Pancreas (tissue), 10 donors: ENCODE data around the gene MACROH2A2. TPM values are rescaled to one million over a fixed set of nuclear protein-coding genes. Genes with fewer than 3 reads are reported as not detected.
"Not testable (repeated sequence)": the region's sequence is repeated elsewhere in the genome, so short reads cannot be mapped to it uniquely, and the experiment has no call there.

Experiments used
- ATAC-seq, 4 donors: fragments of 200-7000 bp; cut with Tn5 transposase; one replicate each; pipeline versions ENCODE4 v1.8.0 to v1.9.1; 2020; ENCODE audit warnings: mild to moderate bottlenecking in 4 of 4, moderate library complexity in 4 of 4
- DNase-seq, 6 donors: peaks; one replicate each; pipeline ENCODE4 v3.0.0-alpha.2; 2020
- FAIRE-seq: peaks from 2 replicates; lab custom pipeline; 2012; peaks lifted over from hg19 to GRCh38; lab: Jason Lieb, UNC
- H3K27ac ChIP-seq, 4 donors: fragments of 200-600 bp; sonication (generic); 1 replicate in 3 of 4; 2 replicates in 1 of 4; pipeline versions ENCODE4 v1.5.0 to v1.8.0; 2020
- H3K27me3 ChIP-seq, 4 donors: fragments of 200-600 bp; one replicate each; pipeline ENCODE4 v1.8.0; 2021
- H3K36me3 ChIP-seq, 3 donors: fragments of 200-600 bp; sonication (generic) in 1 of 3; one replicate each; pipeline versions ENCODE4 v1.5.0 to v1.8.0; 2020 to 2021
- H3K4me1 ChIP-seq, 3 donors: fragments of 200-600 bp; one replicate each; pipeline ENCODE4 v1.8.0; 2021
- H3K4me3 ChIP-seq, 4 donors: fragments of 200-600 bp; sonication (generic) in 2 of 4; one replicate each; pipeline versions ENCODE4 v1.5.0 to v1.8.0; 2020 to 2021
- H3K9me3 ChIP-seq, 4 donors: fragments of 200-600 bp; one replicate each; pipeline ENCODE4 v1.8.0; 2021
- CTCF ChIP-seq, 4 donors: fragments of 200-600 bp; sonication (generic) in 3 of 4; IDR thresholded peaks; one replicate each; pipeline versions ENCODE4 v1.5.0 to v1.8.0; 2021; ENCODE audit warnings: antibody characterized with exemption in 4 of 4
- WGBS, 2 donors: extraction: QIAGEN DNeasy Blood & Tissue Kit; methylation state at CpG; one replicate each; pipeline ENCODE4 v1.1.7; 2013; 5-methylcytosine and 5-hydroxymethylcytosine counted together
- intact Hi-C, 3 donors: fragments of 100-400 bp; cut with DNase I; formaldehyde crosslinking; loops; one replicate each; pipeline versions ENCODE4 v1.11.1 to v1.14.2; 2022
- polyA plus RNA-seq, 2 donors: library from polyadenylated mRNA; stranded (reverse); fragments of 200-250 nt; gene quantifications; one replicate each; pipeline ENCODE4 v1.2.3, GENCODE V29; 2013
- total RNA-seq, 6 donors: library from RNA; stranded (reverse); fragmentation: NEBNext Ultra II Directional in 4 of 6; extraction: Animal tissue kit (Norgen Biotek cat#: 25700) in 4 of 6; gene quantifications; one replicate each; pipeline versions ENCODE4 v1.2.1 to v1.2.4, GENCODE V29; 2021 to 2023
- donor health status: healthy with polysubstance abuse.
- donor health status: DM: no; HTN: no; CAD: no; lungs with moderate emphysema.
- donor health status: DM: no; HTN: no; CAD: no.
- donor health status: control.
- donor health status: control.
- donor health status: Bipolar disorder and iron deficiency.
- donor health status: DM: yes; HTN: yes; CAD: no.
- donor health status: DM: no; HTN: no; CAD: no.
- donor health status: DM: no; HTN: no; CAD: no.
- donor health status: DM: yes; HTN: yes; CAD: no.

MACROH2A2 gene
- total and polyA plus RNA-seq, 8 donors = 2.3 to 13.2 (median 6.8) TPM

- intact Hi-C loops = no loop called here
- Histone ChIP-seq H3K36me3 (peaks cover 0 to 9% (median 9%) of the 10 kb centered on the region in 3 donors), H3K27ac (peak overlapping the region in 2 of 4 donors; percentile 87 to 88), H3K27me3 (no peaks in the 10 kb centered on the region), H3K9me3 (no peaks in the 10 kb centered on the region), H3K4me1 (peaks cover 4 to 12% (median 7%) of the 10 kb centered on the region in 3 donors), H3K4me3 (peak overlapping the region in 2 of 4 donors; percentile 81 to 94)
- no peak for TF ChIP-seq CTCF (IDR thresholded peaks at IDR 0.05)
- FAIRE-seq = no peak
- no peak for DNase-seq
- ATAC-seq = no peak
- WGBS, 2 donors = 21 to 27% methylated on average over 2 of the region's 2 CpGs
Measured at GRCh38 chr10:70147259-70147625, 94.6 kb downstream of the MACROH2A2 start.

GRCh38 chr10:70148516-70148915, 95.9 kb downstream of the MACROH2A2 start:
- WGBS, 2 donors = 87 to 94% methylated on average over 5 of the region's 5 CpGs
- Histone ChIP-seq H3K27ac (no peak overlapping the region), H3K36me3 (peaks cover 0 to 22% (median 21%) of the 10 kb centered on the region in 3 donors), H3K27me3 (no peaks in the 10 kb centered on the region), H3K4me3 (no peak overlapping the region), H3K9me3 (no peaks in the 10 kb centered on the region), H3K4me1 (peaks cover 4 to 12% (median 7%) of the 10 kb centered on the region in 3 donors)
- no peak for DNase-seq
- ATAC-seq = no peak
- intact Hi-C loops = no loop called here
- no peak for FAIRE-seq
- no peak for TF ChIP-seq CTCF (IDR thresholded peaks at IDR 0.05)

GRCh38 chr10:70155255-70155838, 102.7 kb downstream of the MACROH2A2 start:
- Histone ChIP-seq H3K4me1 (peaks cover 0 to 8% (median 7%) of the 10 kb centered on the region in 3 donors), H3K9me3 (no peaks in the 10 kb centered on the region), H3K27me3 (no peaks in the 10 kb centered on the region), H3K36me3 (peaks cover 0 to 47% (median 31%) of the 10 kb centered on the region in 3 donors), H3K4me3 (no peak overlapping the region), H3K27ac (no peak overlapping the region)
- no peak for FAIRE-seq
- intact Hi-C loops = no loop called here
- no peak for DNase-seq
- WGBS, 2 donors = 27 to 31% methylated on average over 3 of the region's 3 CpGs
- peak in 1 of 4 donors; percentile 19 for ATAC-seq
- TF ChIP-seq CTCF (IDR thresholded peaks at IDR 0.05) = no peak

- H3K27me3 ChIP-seq = no peaks in the 10 kb centered on the region
- 60 to 68% methylated on average over 2 of the region's 2 CpGs for WGBS, 2 donors
- intact Hi-C loops = no loop called here
- TF ChIP-seq CTCF (IDR thresholded peaks at IDR 0.05) = no peak
- H3K36me3 ChIP-seq = peaks cover 0 to 31% (median 18%) of the 10 kb centered on the region in 3 donors
- ATAC-seq (peak in 1 of 4 donors; percentile 30), DNase-seq (no peak), FAIRE-seq (no peak)
- peaks cover 0 to 15% (median 12%) of the 10 kb centered on the region in 3 donors for H3K4me1 ChIP-seq
- H3K4me3 ChIP-seq = no peak overlapping the region
- H3K27ac ChIP-seq = no peak overlapping the region
- H3K9me3 ChIP-seq = no peaks in the 10 kb centered on the region
Measured at GRCh38 chr10:70158113-70158512, 105.5 kb downstream of the MACROH2A2 start.

GRCh38 chr10:70159366-70159765, 106.7 kb downstream of the MACROH2A2 start:
- WGBS, 2 donors = 29 to 68% methylated on average over 3 of the region's 3 CpGs

More at GRCh38 chr10:70159366-70159765, 106.7 kb downstream of the MACROH2A2 start:
- H3K27ac ChIP-seq, H3K9me3 ChIP-seq, DNase-seq, H3K27me3 ChIP-seq, H3K4me3 ChIP-seq, intact Hi-C loops, ATAC-seq, FAIRE-seq: not testable (repeated sequence)
- peaks cover 0 to 25% (median 15%) of the 10 kb centered on the region in 3 donors for H3K36me3 ChIP-seq
- peaks cover 4 to 25% (median 15%) of the 10 kb centered on the region in 3 donors for H3K4me1 ChIP-seq
